Measurements from ENCODE around the gene FBRS. TPM values are rescaled to one million over a fixed set of nuclear protein-coding genes. Genes with fewer than 3 reads are reported as not detected.
"Not testable (repeated sequence)": the region's sequence is repeated elsewhere in the genome, so short reads cannot be mapped to it uniquely, and the experiment has no call there.

FBRS gene
- 18.2 and 19.7 TPM in 2 replicates for total RNA-seq (2014; rRNA removed; shearing (Covaris generic); ENCODE audit: low replicate concordance)

GRCh38 chr16:30657866-30658730 lies at the start of gene FBRS:
Gene FBRS (plus strand): TSS chr16:30658431. CDS start chr16:30659519, 1,088 bp downstream.
- in situ Hi-C loops (cut with HindIII; ENCODE audit: low pct_unique_long_range_greater_than_20kb, low sequenced_read_pairs): no loop called here
- DNase-seq (ENCODE audit: low read depth): peak; percentile 100

DNA sequence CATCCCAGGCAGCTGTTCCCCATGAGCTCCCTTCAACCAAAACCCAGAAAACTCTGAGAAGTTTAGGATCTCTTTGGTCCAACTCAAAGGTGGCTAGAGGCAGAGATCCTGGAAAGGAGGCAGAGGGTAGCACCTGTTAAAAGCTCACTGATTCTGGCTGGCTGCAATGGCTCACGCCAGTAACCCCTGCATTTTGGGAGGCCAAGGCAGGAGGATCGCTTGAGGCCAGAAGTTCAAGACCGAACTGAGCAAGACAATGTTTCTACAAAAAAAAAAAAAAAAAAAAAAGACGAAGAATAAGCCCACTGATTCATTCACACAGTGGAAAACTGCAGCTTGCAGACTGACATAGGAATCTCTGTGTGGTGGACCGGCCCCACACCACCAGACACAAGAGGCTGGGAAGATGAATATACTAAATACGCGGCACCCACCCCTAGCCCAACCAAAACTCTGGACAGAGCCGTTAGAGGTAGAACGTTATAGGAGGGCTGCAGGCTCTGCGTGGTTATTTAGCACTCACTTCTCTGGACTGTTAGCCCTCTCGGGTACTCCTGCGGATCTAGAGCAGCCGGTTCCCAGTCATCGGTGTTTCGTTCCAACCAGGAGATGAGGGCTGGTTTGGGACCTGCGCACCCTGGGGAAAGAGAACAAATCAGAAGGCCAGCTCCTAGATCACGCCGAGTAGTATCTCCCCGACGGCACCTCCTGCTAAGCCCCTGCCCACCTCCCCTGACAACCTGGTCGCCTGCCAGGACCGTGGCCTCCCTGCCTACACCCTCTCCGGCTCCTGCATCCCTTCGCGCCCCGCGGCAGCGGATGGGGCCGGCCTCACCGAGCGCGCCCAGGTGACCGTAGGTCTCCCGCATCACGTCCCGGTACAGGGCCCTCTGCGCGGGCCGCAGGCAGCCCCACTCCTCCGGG lies 49.0 kb upstream of the FBRS start:
- no peak for DNase-seq (ENCODE audit: low read depth)
- in situ Hi-C loops (cut with HindIII; ENCODE audit: low pct_unique_long_range_greater_than_20kb, low sequenced_read_pairs): no loop called here

- DNase-seq (ENCODE audit: low read depth): peak; percentile 99
- in situ Hi-C loops (cut with HindIII; ENCODE audit: low pct_unique_long_range_greater_than_20kb, low sequenced_read_pairs): no loop called here
Observed at GRCh38 chr16:30609926-30610839, 48.0 kb upstream of the FBRS start, which contains the start of gene ZNF689. Gene ZNF689 (minus strand): TSS chr16:30610389. CDS start chr16:30610041, 348 bp downstream.

- in situ Hi-C loops (cut with HindIII; ENCODE audit: low pct_unique_long_range_greater_than_20kb, low sequenced_read_pairs): no loop called here
- peak; percentile 32 for DNase-seq (ENCODE audit: low read depth)
Observed at GRCh38 chr16:30615358-30616091, 42.7 kb upstream of the FBRS start.

DNA sequence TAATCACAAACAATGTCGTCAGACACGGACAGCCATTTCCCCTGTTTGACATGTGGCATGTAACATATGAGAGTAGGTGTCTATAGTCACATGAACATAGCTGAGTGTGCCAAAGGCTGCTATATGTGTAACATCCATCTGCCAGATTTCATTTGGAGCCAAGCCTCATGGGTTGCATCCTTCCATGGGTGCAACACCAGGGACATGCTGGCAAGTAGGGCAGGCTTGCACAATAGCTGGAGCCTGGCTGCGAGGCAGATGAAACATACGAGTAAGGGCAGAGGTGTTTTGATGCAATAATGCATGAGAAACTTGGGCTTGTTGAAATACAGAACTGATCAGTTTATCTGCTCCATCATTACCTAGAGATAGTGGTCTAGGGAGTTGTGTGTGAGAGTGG lies 39.0 kb upstream of the FBRS start:
- DNase-seq (ENCODE audit: low read depth): no peak
- in situ Hi-C loops (cut with HindIII; ENCODE audit: low pct_unique_long_range_greater_than_20kb, low sequenced_read_pairs): no loop called here

DNA sequence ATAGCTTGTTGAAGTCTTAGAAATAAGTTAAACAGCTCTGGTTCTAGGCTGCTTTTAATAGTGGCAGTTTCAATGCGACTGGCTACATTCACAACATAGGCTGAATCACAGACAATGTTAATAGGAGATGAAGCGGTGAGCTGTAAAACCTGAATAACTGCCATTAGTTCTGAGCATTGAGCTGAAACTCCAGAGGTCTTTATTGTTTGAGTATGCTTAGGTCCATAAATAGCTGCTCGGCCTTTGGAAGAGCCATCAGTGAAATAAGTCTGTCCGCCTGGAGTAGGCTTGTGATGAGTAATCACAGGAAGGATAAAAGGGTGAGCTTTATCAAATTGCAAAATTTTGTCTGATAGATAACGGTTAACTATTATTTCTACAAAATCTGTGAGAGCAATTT lies 38.6 kb upstream of the FBRS start:
- peak; percentile 75 for DNase-seq (ENCODE audit: low read depth)
- in situ Hi-C loops (cut with HindIII; ENCODE audit: low pct_unique_long_range_greater_than_20kb, low sequenced_read_pairs): no loop called here

GRCh38 chr16:30620169-30620568 lies 38.1 kb upstream of the FBRS start:
- no peak for DNase-seq (ENCODE audit: low read depth)
- in situ Hi-C loops (cut with HindIII; ENCODE audit: low pct_unique_long_range_greater_than_20kb, low sequenced_read_pairs): no loop called here

DNA sequence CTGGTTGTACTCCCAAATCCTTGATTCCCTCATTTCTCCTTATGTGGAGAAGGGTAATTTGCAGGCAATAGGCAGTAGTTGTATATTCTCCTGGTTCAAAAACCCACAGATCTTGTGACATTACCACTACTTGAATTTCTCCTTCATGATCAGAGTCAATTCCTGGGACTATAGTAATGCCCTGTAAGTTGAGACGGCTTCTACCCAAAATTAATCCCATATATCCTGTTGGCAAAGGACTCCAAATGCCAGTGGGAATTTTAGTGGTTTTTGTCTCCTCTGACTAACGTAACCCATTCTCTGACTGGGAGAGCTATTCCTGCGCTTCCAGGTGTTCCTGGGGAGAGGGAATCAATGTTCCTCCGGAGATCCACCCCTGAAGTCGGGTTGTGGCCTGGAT lies 36.5 kb upstream of the FBRS start:
- no peak for DNase-seq (ENCODE audit: low read depth)
- in situ Hi-C loops (cut with HindIII; ENCODE audit: low pct_unique_long_range_greater_than_20kb, low sequenced_read_pairs): no loop called here

GRCh38 chr16:30622455-30623032 lies 35.7 kb upstream of the FBRS start:
- in situ Hi-C loops (cut with HindIII; ENCODE audit: low pct_unique_long_range_greater_than_20kb, low sequenced_read_pairs): no loop called here

DNA sequence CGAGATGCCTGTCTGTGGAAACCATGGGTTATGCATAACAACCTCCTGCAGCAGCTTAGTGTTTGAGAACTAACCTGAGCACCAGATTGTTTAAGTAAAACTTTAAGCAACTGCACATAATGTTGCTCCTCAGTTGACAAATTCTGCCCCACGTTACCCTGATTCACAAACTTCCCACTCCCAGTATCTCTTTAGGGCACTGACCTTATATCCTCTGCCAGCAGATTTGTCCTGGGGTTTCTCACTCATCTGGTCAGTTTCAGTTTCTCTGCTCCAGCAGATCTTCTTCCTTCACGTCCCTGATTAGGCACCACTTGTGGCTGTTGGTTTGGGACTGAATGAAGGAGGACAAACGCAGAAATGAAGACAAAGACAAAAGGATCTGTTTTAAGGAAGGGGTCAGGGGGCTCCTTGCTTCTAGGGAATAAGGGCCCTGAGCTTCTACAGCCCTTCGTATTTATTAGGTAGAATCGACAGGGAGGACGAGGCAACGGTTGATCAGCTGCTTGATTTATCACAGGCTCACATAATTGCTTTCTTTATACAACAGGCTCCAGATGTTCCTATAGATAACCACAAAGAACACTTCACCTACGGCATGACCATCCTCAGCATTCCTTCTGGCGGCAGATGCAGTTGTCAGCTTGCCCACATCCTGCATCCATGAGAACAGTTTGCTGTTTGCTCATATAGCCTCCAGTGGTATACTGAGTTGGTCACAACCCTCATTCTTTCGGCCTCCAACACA lies 34.5 kb upstream of the FBRS start:
- in situ Hi-C loops (cut with HindIII; ENCODE audit: low pct_unique_long_range_greater_than_20kb, low sequenced_read_pairs): no loop called here
- no peak for DNase-seq (ENCODE audit: low read depth)

More at GRCh38 chr16:30622455-30623032, 35.7 kb upstream of the FBRS start:
- no peak for DNase-seq (ENCODE audit: low read depth)

DNA sequence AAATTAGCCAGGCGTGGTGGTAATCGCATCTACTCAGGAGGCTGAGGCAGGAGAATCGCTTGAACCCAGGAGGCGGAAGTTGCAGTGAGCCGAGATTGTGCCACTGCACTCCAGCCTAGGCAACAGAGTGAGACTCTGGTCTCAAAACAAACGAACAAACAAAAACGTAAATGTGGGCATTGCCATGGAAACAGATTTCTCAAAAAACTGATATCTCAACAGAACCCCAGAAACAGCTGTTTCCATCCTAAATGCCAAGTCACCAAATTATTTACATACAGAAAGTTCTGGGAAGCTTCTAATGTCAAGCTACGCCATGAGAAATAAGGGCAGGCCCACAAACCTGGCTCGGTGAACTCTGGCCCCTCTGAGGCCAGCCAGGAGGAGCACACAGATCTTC lies 32.0 kb upstream of the FBRS start:
- in situ Hi-C loops (cut with HindIII; ENCODE audit: low pct_unique_long_range_greater_than_20kb, low sequenced_read_pairs): no loop called here
- no peak for DNase-seq (ENCODE audit: low read depth)

DNA sequence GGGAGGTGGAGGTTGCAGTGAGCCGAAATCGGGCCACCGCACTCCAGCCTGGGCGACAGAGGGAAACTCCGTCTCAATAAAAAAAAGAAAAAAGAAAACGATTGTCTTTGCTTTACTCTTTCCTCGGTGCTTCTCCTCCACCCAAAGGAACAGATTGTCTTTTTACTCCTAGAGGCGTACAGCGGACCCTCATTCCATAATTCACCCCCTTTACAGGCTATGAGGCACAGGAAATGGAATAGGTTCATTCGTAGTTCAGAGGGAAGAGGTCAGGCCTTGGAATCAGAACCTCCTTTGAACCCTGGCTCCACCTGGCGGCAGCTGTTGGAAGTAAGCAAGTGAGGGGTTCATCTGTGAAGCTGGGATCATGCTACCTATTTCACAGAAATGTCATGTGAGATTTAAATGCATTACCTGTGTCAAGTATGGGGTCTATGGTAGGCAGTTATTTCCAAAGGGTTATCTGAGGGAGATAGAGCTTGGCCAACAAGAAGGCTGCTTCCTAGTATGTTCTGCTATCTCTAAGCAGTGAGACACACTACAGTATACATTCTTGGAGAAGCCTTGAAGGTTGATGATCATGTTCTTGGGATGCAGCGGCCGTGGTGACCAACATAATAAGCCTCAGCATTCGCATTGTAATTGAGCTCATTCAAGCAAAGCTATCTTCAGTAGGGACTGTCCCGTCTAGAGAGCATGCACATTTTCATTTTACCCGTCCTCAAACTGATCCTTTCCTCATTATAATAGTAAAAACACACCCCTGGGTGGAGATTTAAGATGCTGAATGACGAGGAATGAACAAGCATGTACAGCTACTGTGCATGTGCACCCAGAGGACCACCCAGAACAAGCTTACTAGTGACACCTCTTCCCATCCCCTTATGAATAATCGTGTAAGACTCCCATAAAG lies 29.3 kb upstream of the FBRS start:
- peak; percentile 75 for DNase-seq (ENCODE audit: low read depth)
- in situ Hi-C loops (cut with HindIII; ENCODE audit: low pct_unique_long_range_greater_than_20kb, low sequenced_read_pairs): no loop called here

DNA sequence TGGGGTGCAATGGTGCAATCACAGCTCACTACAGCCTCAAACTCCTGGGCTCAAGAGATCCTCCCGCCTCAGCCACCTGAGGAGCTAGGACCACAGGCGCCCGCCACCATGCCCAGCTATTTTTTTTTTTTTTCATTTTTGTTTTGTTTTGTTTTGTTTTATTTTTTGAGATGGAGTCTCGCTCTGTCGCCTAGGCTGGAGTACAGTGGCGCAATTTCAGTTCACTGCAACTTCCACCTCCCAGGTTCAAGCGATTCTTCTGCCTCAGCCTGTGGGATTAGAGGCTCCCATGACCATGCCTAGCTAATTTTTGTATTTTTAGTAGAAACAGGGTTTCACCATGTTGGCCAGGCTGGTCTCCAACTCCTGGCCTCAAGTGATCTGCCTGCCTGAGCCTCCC lies 25.8 kb upstream of the FBRS start:
- in situ Hi-C loops (cut with HindIII; ENCODE audit: low pct_unique_long_range_greater_than_20kb, low sequenced_read_pairs): not testable (repeated sequence)

GRCh38 chr16:30633526-30633925 lies 24.7 kb upstream of the FBRS start:
- DNase-seq (ENCODE audit: low read depth): no peak
- in situ Hi-C loops (cut with HindIII; ENCODE audit: low pct_unique_long_range_greater_than_20kb, low sequenced_read_pairs): no loop called here

More for the DNA sequence above, 25.8 kb upstream of the FBRS start:
- DNase-seq (ENCODE audit: low read depth): not testable (repeated sequence)

GRCh38 chr16:30636599-30636998 lies 21.6 kb upstream of the FBRS start:
- in situ Hi-C loops (cut with HindIII; ENCODE audit: low pct_unique_long_range_greater_than_20kb, low sequenced_read_pairs): no loop called here

More at GRCh38 chr16:30636599-30636998, 21.6 kb upstream of the FBRS start:
- no peak for DNase-seq (ENCODE audit: low read depth)
